ENCODE measurements around the gene SLC35C1. TPM values are rescaled to one million over a fixed set of nuclear protein-coding genes. Genes with fewer than 3 reads are reported as not detected.

SLC35C1 gene
- total RNA-seq, 1 experiment from 2014 or later = 10.4 TPM

GRCh38 chr11:45832811-45833441 lies 28.0 kb downstream of the SLC35C1 start:
- Mint-ChIP-seq H3K4me1 (no peaks in the 10 kb centered on the region), H3K9me3 (no peaks in the 10 kb centered on the region), H3K27ac (no peak overlapping the region), H3K4me3 (no peak overlapping the region), H3K36me3 (no peaks in the 10 kb centered on the region), H3K27me3 (ENCODE audit: low read depth) (peaks cover 24% of the 10 kb centered on the region)
- no peak for ATAC-seq
- ChIA-PET CTCF (interaction anchor here (0.8 to 1.7 kb wide), 2 partner anchors 10 to 16 kb away, joined by 3 to 5 read pairs; no protein-coding TSS in a partner anchor), POLR2A (interaction anchor here (0.6 kb wide), 1 partner anchor 195 kb away, joined by 4 read pairs; no protein-coding TSS in a partner anchor)
- DNase-seq (ENCODE audit: low spot score) = no peak
- 0 out of 2 replicates have a peak, but pooled peaks have one; percentile 33 for TF ChIP-seq GTF2I (CRISPR knock-in tag; conservative IDR thresholded peaks at IDR 0.05)
- no peak for TF ChIP-seq NR1H2 (CRISPR knock-in tag; IDR thresholded peaks at IDR 0.05)

GRCh38 chr11:45833761-45834160 lies 28.8 kb downstream of the SLC35C1 start:
- Mint-ChIP-seq H3K4me3 (no peak overlapping the region), H3K36me3 (no peaks in the 10 kb centered on the region), H3K9me3 (no peaks in the 10 kb centered on the region), H3K4me1 (no peaks in the 10 kb centered on the region), H3K27ac (no peak overlapping the region), H3K27me3 (ENCODE audit: low read depth) (peaks cover 29% of the 10 kb centered on the region)
- DNase-seq (ENCODE audit: low spot score) = no peak
- no peak for ATAC-seq
- TF ChIP-seq SOX15 (CRISPR knock-in tag; IDR thresholded peaks at IDR 0.05) (no peak), FOXP4 (CRISPR knock-in tag; IDR thresholded peaks at IDR 0.05) (no peak)
- ChIA-PET POLR2A (no interaction called here), CTCF (interaction anchor here (1.1 to 1.4 kb wide), 2 partner anchors 9 to 17 kb away, joined by 3 to 9 read pairs; no protein-coding TSS in a partner anchor)

GRCh38 chr11:45834298-45834756 lies 29.4 kb downstream of the SLC35C1 start:
- no peaks in the 10 kb centered on the region for H3K36me3 Mint-ChIP-seq
- ChIA-PET POLR2A (no interaction called here), CTCF (interaction anchor here (1.1 to 1.4 kb wide), 3 partner anchors 9 to 63 kb away, joined by 3 to 9 read pairs (median 3); no protein-coding TSS in a partner anchor)
- H3K27ac Mint-ChIP-seq = no peak overlapping the region
- ATAC-seq = no peak
- no peak for DNase-seq (ENCODE audit: low spot score)
- H3K4me1 Mint-ChIP-seq = no peaks in the 10 kb centered on the region
- no peaks in the 10 kb centered on the region for H3K9me3 Mint-ChIP-seq
- peaks cover 28% of the 10 kb centered on the region for H3K27me3 Mint-ChIP-seq (ENCODE audit: low read depth)
- no peak for TF ChIP-seq ZNF423 (CRISPR knock-in tag; IDR thresholded peaks at IDR 0.05)
- no peak for TF ChIP-seq FOXP4 (CRISPR knock-in tag; IDR thresholded peaks at IDR 0.05)
- TF ChIP-seq PRDM15 (CRISPR knock-in tag; IDR thresholded peaks at IDR 0.05) = no peak
- TF ChIP-seq NFE2L1 (CRISPR knock-in tag; IDR thresholded peaks at IDR 0.05) = no peak
- TF ChIP-seq NR1H2 (CRISPR knock-in tag; IDR thresholded peaks at IDR 0.05) = no peak
- no peak for TF ChIP-seq USF1 (CRISPR knock-in tag; IDR thresholded peaks at IDR 0.05)
- TF ChIP-seq KAT7 (CRISPR knock-in tag; IDR thresholded peaks at IDR 0.05; ENCODE audit: borderline replicate concordance) = no peak
- TF ChIP-seq TEAD4 (CRISPR knock-in tag; IDR thresholded peaks at IDR 0.05) = no peak
- no peak for TF ChIP-seq EMX1 (CRISPR knock-in tag; IDR thresholded peaks at IDR 0.05)
- no peak for TF ChIP-seq ZNF396 (CRISPR knock-in tag; IDR thresholded peaks at IDR 0.05; ENCODE audit: borderline replicate concordance)
- TF ChIP-seq PREB (CRISPR knock-in tag; IDR thresholded peaks at IDR 0.05; ENCODE audit: borderline replicate concordance) = no peak
- TF ChIP-seq ZNF121 (CRISPR knock-in tag; IDR thresholded peaks at IDR 0.05) = no peak
- no peak for TF ChIP-seq ZNF425 (CRISPR knock-in tag; conservative IDR thresholded peaks at IDR 0.05)
- TF ChIP-seq ATF3 (CRISPR knock-in tag; conservative IDR thresholded peaks at IDR 0.05) = no peak
- TF ChIP-seq MAX (CRISPR knock-in tag; IDR thresholded peaks at IDR 0.05) = no peak
- TF ChIP-seq SMAD4 (CRISPR knock-in tag; IDR thresholded peaks at IDR 0.05) = no peak
- no peak overlapping the region for H3K4me3 Mint-ChIP-seq

Measured in WTC11 (cell line).